HCT116 (cell line): Measurements from ENCODE around the gene TMUB1.

Source experiments
- CTCF ChIP-seq, 3 experiments: fragments of 200-600 bp in 1 of 3; sonication (generic) in 1 of 3; IDR thresholded peaks in 2 of 3; conservative IDR thresholded peaks in 1 of 3; 2 replicates each; pipeline ENCODE4 v1.5.1; 2012 to 2017; ENCODE audit warnings: low read depth in 2 of 3, low read length in 2 of 3, antibody characterized with exemption in 1 of 3, borderline replicate concordance in 1 of 3, control low read depth in 1 of 3, mild to moderate bottlenecking in 1 of 3, mixed read lengths in 1 of 3, mixed run types in 1 of 3, moderate library complexity in 1 of 3; ENCODE audit not compliant: insufficient read depth in 1 of 3
- SRF ChIP-seq: IDR thresholded peaks from 2 replicates; pipeline ENCODE4 v1.6.1; 2012; ENCODE audit warnings: low read depth
- ZNF274 ChIP-seq: fragments of 200-500 bp; sonication (Bioruptor generic); IDR thresholded peaks from 2 replicates; pipeline ENCODE4 v1.6.1; 2014; ENCODE audit warnings: mild to moderate bottlenecking, low read depth, low read length, inconsistent platforms

- TF ChIP-seq SRF, result no peak
- no peak for TF ChIP-seq ZNF274
- no peak for TF ChIP-seq CTCF (IDR thresholded peaks at IDR 0.05 in 2 of 3, conservative IDR thresholded peaks at IDR 0.05 in 1 of 3; ENCODE audit: borderline replicate concordance in 1 of 3, insufficient read depth in 1 of 3, low read depth in 2 of 3, low read length in 2 of 3)
These were observed 13.3 kb downstream of the TMUB1 start for GRCh38 chr7:151069841-151070573.
